GM19351 (cell line): Measurements from ENCODE around the gene LAT.

Experiments used
- ATAC-seq: cut with Tn5 transposase; IDR thresholded peaks from one replicate; pipeline ENCODE4 v1.9.1; 2021; ENCODE audit warnings: mild to moderate bottlenecking, moderate library complexity; ENCODE audit not compliant: unreplicated experiment

Gene LAT

GRCh38 chr16:29007730-29008593 lies 23.1 kb downstream of the LAT start:
- ATAC-seq = no peak

GRCh38 chr16:29009050-29009837 lies 24.4 kb downstream of the LAT start:
- ATAC-seq = no peak

GRCh38 chr16:29009838-29010166 lies 24.9 kb downstream of the LAT start:
- ATAC-seq = no peak

GRCh38 chr16:29011112-29011511 lies 26.3 kb downstream of the LAT start:
- ATAC-seq = no peak

GRCh38 chr16:29011851-29012250 lies 27.0 kb downstream of the LAT start:
- ATAC-seq = no peak

GRCh38 chr16:29012913-29013553 lies 28.2 kb downstream of the LAT start:
- no peak for ATAC-seq

GRCh38 chr16:29014561-29015069 lies 29.8 kb downstream of the LAT start:
- no peak for ATAC-seq

- ATAC-seq = no peak
Observed at GRCh38 chr16:29022196-29022595, 37.3 kb downstream of the LAT start.

GRCh38 chr16:29023279-29024277 lies 38.7 kb downstream of the LAT start:
- no peak for ATAC-seq

GRCh38 chr16:29024278-29024677 lies 39.4 kb downstream of the LAT start:
- ATAC-seq = no peak

GRCh38 chr16:29025218-29025617 lies 40.4 kb downstream of the LAT start:
- no peak for ATAC-seq

- ATAC-seq = no peak
Observed at GRCh38 chr16:29025735-29026134, 40.9 kb downstream of the LAT start.

- no peak for ATAC-seq
Observed at GRCh38 chr16:29028457-29029167, 43.8 kb downstream of the LAT start.

GRCh38 chr16:29029168-29029994 lies 44.5 kb downstream of the LAT start:
- ATAC-seq = no peak

- ATAC-seq = no peak
Observed at GRCh38 chr16:29030086-29030840, 45.4 kb downstream of the LAT start.
